Heart left ventricle (tissue), 16 donors: ENCODE results near the gene PRODH2. TPM values are rescaled to one million over a fixed set of nuclear protein-coding genes. Genes with fewer than 3 reads are reported as not detected.

Experiments
- ATAC-seq, 4 donors: fragments of 200-7000 bp; cut with Tn5 transposase; one replicate each; pipeline ENCODE4 v1.9.1; 2020 to 2022; ENCODE audit warnings: moderate library complexity in 4 of 4, mild to moderate bottlenecking in 3 of 4, moderate number of reproducible peaks in 1 of 4
- DNase-seq, 5 donors: peaks; one replicate each; pipeline ENCODE4 v3.0.0-alpha.2; 2020
- H3K27ac ChIP-seq, 12 donors: fragments of 200-600 bp; sonication (generic) in 4 of 12; one replicate each; pipeline versions ENCODE4 v1.5.0 to v1.8.0; 2016 to 2022; ENCODE audit warnings: mild to moderate bottlenecking in 2 of 12
- H3K27me3 ChIP-seq, 9 donors: fragments of 200-600 bp; sonication (generic) in 2 of 9; one replicate each; pipeline versions ENCODE4 v1.5.1 to v1.8.0; 2016 to 2022; ENCODE audit warnings: mild to moderate bottlenecking in 3 of 9
- H3K36me3 ChIP-seq, 9 donors: fragments of 200-600 bp; sonication (generic) in 2 of 9; one replicate each; pipeline versions ENCODE4 v1.5.0 to v1.8.0; 2018 to 2022; ENCODE audit warnings: mild to moderate bottlenecking in 2 of 9
- H3K4me1 ChIP-seq, 12 donors: fragments of 200-600 bp; sonication (generic) in 4 of 12; one replicate each; pipeline versions ENCODE4 v1.5.0 to v1.8.0; 2016 to 2022; ENCODE audit warnings: mild to moderate bottlenecking in 3 of 12
- H3K4me3 ChIP-seq, 12 donors: fragments of 200-600 bp; sonication (generic) in 4 of 12; one replicate each; pipeline versions ENCODE4 v1.5.0 to v1.8.0; 2017 to 2022; ENCODE audit warnings: mild to moderate bottlenecking in 9 of 12, moderate library complexity in 4 of 12
- H3K9me3 ChIP-seq, 12 donors: fragments of 200-600 bp; sonication (generic) in 4 of 12; one replicate each; pipeline versions ENCODE4 v1.5.0 to v1.8.0; 2016 to 2022; ENCODE audit warnings: mild to moderate bottlenecking in 1 of 12
- CTCF ChIP-seq, 12 donors: fragments of 200-600 bp; sonication (generic) in 4 of 12; IDR thresholded peaks; one replicate each; pipeline versions ENCODE4 v1.5.0 to v1.8.0; 2018 to 2022; ENCODE audit warnings: antibody characterized with exemption in 12 of 12, mild to moderate bottlenecking in 5 of 12
- POLR2A ChIP-seq, 2 donors: fragments of 450-650 bp; IDR thresholded peaks; one replicate each; pipeline ENCODE4 v1.6.1; 2017; ENCODE audit warnings: antibody characterized with exemption in 2 of 2, mild to moderate bottlenecking in 2 of 2, moderate library complexity in 2 of 2
- WGBS, 4 donors: extraction: QIAGEN DNeasy Blood & Tissue Kit in 2 of 4; methylation state at CpG; one replicate each; pipeline versions ENCODE4 v1.1.5 to v1.1.7; 2013 to 2018; 5-methylcytosine and 5-hydroxymethylcytosine counted together
- intact Hi-C, 10 donors: fragments of 100-400 bp; cut with DNase I; formaldehyde crosslinking; loops; one replicate each; pipeline versions ENCODE4 v1.11.1 to v1.14.2; 2022
- polyA plus RNA-seq, 2 donors: library from polyadenylated mRNA; stranded (reverse); fragments of 200-250 nt; gene quantifications; one replicate each; pipeline ENCODE4 v1.2.3, GENCODE V29; 2013
- total RNA-seq, 9 donors: library from RNA; depleted of rRNA in 2 of 9; stranded (reverse); fragments of >200 nt in 2 of 9; fragmentation: NEBNext Ultra II Directional in 3 of 9; extraction: Animal tissue kit (Norgen Biotek cat#: 25700) in 3 of 9; gene quantifications; one replicate each; pipeline versions ENCODE4 v1.1.0 to v1.2.4, GENCODE V29; 2016 to 2023
- donor health status: ischemic (EF 13 %, LVEDD 7.1; RV severe dilation, severe dysfunction).
- donor health status: healthy with polysubstance abuse.
- donor health status: DM: no; HTN: yes; CAD: no.
- donor health status: DM: no; HTN: no; CAD: no.
- donor health status: ischemic (EF 25% LVEDD 6.9; RV normal size, moderate dysfunction).
- donor health status: ischemic (EF 25% LVEDD 5.7; RV mildly dilated, moderate dysfunction).
- donor health status: healthy.
- donor health status: DM: yes; HTN: yes; CAD: no.
- donor health status: ischemic (EF 35%, LVEDD 5.7; RV mildly dilated, moderate dysfunction).
- donor health status: nonischemic (EF 11% LVEDD 7.7; RV severe dilation, severe dysfunction).
- donor health status: DM: yes; HTN: yes; CAD: no.
- donor health status: PGD.
- donor health status: ischemic (EF 29% LVEDD 5.4; RV normal size, mild dysfunction).
- donor health status: nonischemic (EF 23%, LVEDD 6.1; RV moderate dilation, normal function).

The PRODH2 gene
- total and polyA plus RNA-seq, 11 donors: not detected

- H3K9me3 ChIP-seq: no peaks in the 10 kb centered on the region
- DNase-seq: no peak
- intact Hi-C loops: loop anchor here in 1 of 10 donors (10.0 kb wide), 1 partner anchor 87 kb away; no protein-coding TSS in a partner anchor
- no peak for ATAC-seq
- no peak for TF ChIP-seq CTCF (IDR thresholded peaks at IDR 0.05)
- no peak for TF ChIP-seq POLR2A (IDR thresholded peaks at IDR 0.05)
- H3K27me3 ChIP-seq: no peaks in the 10 kb centered on the region
- no peak overlapping the region for H3K4me3 ChIP-seq
- no peaks in the 10 kb centered on the region for H3K4me1 ChIP-seq
- 91 to 98% (median 95%) methylated on average over 6 to 15 of the region's 15 CpGs for WGBS, 4 donors
- no peak overlapping the region for H3K27ac ChIP-seq
- H3K36me3 ChIP-seq: peaks cover 0 to 15% (median 1%) of the 10 kb centered on the region in 9 donors
Observed at GRCh38 chr19:35787227-35787799, 25.3 kb downstream of the PRODH2 start.

DNA sequence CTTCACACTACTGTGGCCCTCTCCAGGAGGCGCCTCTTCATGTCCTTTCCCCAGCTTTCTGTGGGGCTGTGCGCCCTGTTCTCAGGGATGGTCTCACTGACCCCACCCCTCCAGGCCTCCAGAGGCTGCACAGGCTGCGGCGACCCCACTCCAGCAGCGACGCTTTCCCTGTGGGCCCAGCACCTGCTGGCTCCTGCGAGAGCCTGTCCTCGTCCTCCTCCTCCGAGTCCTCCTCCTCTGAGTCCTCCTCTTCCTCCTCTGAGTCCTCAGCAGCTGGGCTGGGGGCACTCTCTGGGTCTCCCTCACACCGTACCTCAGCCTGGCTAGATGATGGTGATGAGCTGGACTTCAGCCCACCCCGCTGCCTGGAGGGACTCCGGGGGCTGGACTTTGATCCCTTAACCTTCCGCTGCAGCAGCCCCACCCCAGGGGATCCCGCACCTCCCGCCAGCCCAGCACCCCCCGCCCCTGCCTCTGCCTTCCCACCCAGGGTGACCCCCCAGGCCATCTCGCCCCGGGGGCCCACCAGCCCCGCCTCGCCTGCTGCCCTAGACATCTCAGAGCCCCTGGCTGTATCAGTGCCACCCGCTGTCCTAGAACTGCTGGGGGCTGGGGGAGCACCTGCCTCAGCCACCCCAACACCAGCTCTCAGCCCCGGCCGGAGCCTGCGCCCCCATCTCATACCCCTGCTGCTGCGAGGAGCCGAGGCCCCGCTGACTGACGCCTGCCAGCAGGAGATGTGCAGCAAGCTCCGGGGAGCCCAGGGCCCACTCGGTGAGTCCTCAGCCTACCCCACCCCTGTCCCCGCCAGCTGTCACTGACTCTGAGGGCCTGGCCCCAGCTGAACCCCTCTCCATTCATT, 26.1 kb downstream of the PRODH2 start:
- Histone ChIP-seq H3K36me3 (peaks cover 0 to 21% (median 3%) of the 10 kb centered on the region in 9 donors), H3K4me1 (no peaks in the 10 kb centered on the region), H3K4me3 (no peak overlapping the region), H3K27me3 (no peaks in the 10 kb centered on the region), H3K9me3 (no peaks in the 10 kb centered on the region), H3K27ac (no peak overlapping the region)
- DNase-seq (no peak), ATAC-seq (no peak)
- intact Hi-C loops: loop anchor here in 1 of 10 donors (10.0 kb wide), 1 partner anchor 88 kb away; no protein-coding TSS in a partner anchor
- TF ChIP-seq CTCF (IDR thresholded peaks at IDR 0.05): no peak
- TF ChIP-seq POLR2A (IDR thresholded peaks at IDR 0.05): no peak
- WGBS, 4 donors: 88 to 93% (median 93%) methylated on average over 26 to 31 of the region's 31 CpGs

- H3K9me3 ChIP-seq: no peaks in the 10 kb centered on the region
- no peak overlapping the region for H3K27ac ChIP-seq
- H3K27me3 ChIP-seq: no peaks in the 10 kb centered on the region
- WGBS, 4 donors: 87 to 100% (median 90%) methylated on average over 2 to 10 of the region's 10 CpGs
- H3K36me3 ChIP-seq: peaks cover 0 to 34% (median 12%) of the 10 kb centered on the region in 9 donors
- DNase-seq (no peak), ATAC-seq (no peak)
- no peak overlapping the region for H3K4me3 ChIP-seq
- intact Hi-C loops: loop anchor here in 1 of 10 donors (10.0 kb wide), 1 partner anchor 90 kb away; no protein-coding TSS in a partner anchor
- TF ChIP-seq CTCF (IDR thresholded peaks at IDR 0.05): no peak
- no peaks in the 10 kb centered on the region for H3K4me1 ChIP-seq
Observed at GRCh38 chr19:35785339-35785627, 27.4 kb downstream of the PRODH2 start.
